Liver (tissue), 3 donors: Measurements from ENCODE around the gene RBM34.

ENCODE experiments used
- FOXA1 ChIP-seq: IDR thresholded peaks from 2 replicates; pipeline ENCODE4 v1.6.1; 2016; ENCODE audit warnings: antibody characterized with exemption
- JUND ChIP-seq, 2 donors: IDR thresholded peaks; 2 replicates each; pipeline ENCODE4 v1.6.1; 2016; ENCODE audit warnings: antibody characterized with exemption in 2 of 2
- TAF1 ChIP-seq: conservative IDR thresholded peaks from 2 replicates; pipeline ENCODE4 v1.6.1; 2016; ENCODE audit warnings: antibody characterized with exemption, mild to moderate bottlenecking
- TF ChIP-seq, protein P1 (sequence below): fragments of 150-350 bp; IDR thresholded peaks from 2 replicates; pipeline ENCODE4 v1.5.1; 2017; ENCODE audit warnings: improper control_type of control experiment, low read depth, low read length; ENCODE audit not compliant: missing input control
- donor health status: healthy.
- donor health status: healthy.

DNA sequence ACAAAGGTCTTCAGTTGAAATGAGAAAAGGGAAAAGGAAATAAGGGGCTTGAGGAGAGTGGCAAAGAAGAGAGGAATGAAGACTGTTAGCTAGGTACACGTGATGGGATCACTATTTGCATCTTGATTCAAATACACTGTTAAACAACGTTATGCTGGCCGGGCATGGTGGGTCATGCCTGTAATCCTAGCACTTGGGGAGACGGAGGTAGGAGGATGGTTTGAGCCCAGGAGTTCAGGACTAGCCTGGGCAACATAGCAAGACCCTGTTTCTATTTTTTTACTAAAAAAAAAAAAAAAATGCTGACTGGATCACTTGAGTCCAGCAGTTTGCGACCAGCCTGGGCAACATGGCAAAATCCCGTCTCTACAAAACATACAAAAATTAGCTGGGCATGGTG is 2.4 kb downstream of the RBM34 start:
- TF ChIP-seq, protein P1, sequence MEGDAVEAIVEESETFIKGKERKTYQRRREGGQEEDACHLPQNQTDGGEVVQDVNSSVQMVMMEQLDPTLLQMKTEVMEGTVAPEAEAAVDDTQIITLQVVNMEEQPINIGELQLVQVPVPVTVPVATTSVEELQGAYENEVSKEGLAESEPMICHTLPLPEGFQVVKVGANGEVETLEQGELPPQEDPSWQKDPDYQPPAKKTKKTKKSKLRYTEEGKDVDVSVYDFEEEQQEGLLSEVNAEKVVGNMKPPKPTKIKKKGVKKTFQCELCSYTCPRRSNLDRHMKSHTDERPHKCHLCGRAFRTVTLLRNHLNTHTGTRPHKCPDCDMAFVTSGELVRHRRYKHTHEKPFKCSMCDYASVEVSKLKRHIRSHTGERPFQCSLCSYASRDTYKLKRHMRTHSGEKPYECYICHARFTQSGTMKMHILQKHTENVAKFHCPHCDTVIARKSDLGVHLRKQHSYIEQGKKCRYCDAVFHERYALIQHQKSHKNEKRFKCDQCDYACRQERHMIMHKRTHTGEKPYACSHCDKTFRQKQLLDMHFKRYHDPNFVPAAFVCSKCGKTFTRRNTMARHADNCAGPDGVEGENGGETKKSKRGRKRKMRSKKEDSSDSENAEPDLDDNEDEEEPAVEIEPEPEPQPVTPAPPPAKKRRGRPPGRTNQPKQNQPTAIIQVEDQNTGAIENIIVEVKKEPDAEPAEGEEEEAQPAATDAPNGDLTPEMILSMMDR: no peak
- no peak for TF ChIP-seq JUND (IDR thresholded peaks at IDR 0.05)
- no peak for TF ChIP-seq FOXA1
- TF ChIP-seq TAF1: no peak
